ES-I3 (cell line): ENCODE data around the gene MYOCD.

Experiments used
- H3K36me3 ChIP-seq: 2 replicates; pipeline ENCODE4 v1.6.1; 2013; ENCODE audit warnings: mild to moderate bottlenecking, low read length, control low read depth, moderate library complexity; ENCODE audit not compliant: insufficient read depth
- H3K4me1 ChIP-seq: 2 replicates; pipeline ENCODE4 v1.6.1; 2013; ENCODE audit warnings: mild to moderate bottlenecking, control low read depth, low read length; ENCODE audit not compliant: insufficient read depth
- H3K9ac ChIP-seq: 2 replicates; pipeline ENCODE4 v1.6.1; 2013; ENCODE audit warnings: low read depth, mild to moderate bottlenecking, low read length, moderate library complexity
- H3K9me3 ChIP-seq: 2 replicates; pipeline ENCODE4 v1.6.1; 2013; ENCODE audit warnings: mild to moderate bottlenecking, low read length, moderate library complexity; ENCODE audit not compliant: control insufficient read depth, insufficient read depth

MYOCD gene

GRCh38 chr17:12789075-12789480 is 123.4 kb downstream of the MYOCD start:
- Histone ChIP-seq H3K9me3 (no peaks in the 10 kb centered on the region), H3K9ac (peak overlapping the region; percentile 87; the same call in 1 of the 2 replicates), H3K4me1 (peaks cover 11% of the 10 kb centered on the region), H3K36me3 (no peaks in the 10 kb centered on the region)

GRCh38 chr17:12789481-12790248 is 124.0 kb downstream of the MYOCD start, which contains the start of gene ARHGAP44:
Gene ARHGAP44, plus strand, starts transcription at chr17:12789498. Its CDS starts 341 bp downstream, at chr17:12789839.
- Histone ChIP-seq H3K36me3 (no peaks in the 10 kb centered on the region), H3K9me3 (no peaks in the 10 kb centered on the region), H3K9ac (peak within 1 kb of the TSS; percentile 87), H3K4me1 (peaks cover 11% of the 10 kb centered on the region)

- Histone ChIP-seq H3K36me3 (no peaks in the 10 kb centered on the region), H3K9me3 (no peaks in the 10 kb centered on the region), H3K4me1 (peaks cover 11% of the 10 kb centered on the region), H3K9ac (peak overlapping the region; percentile 87)
These were observed 124.8 kb downstream of the MYOCD start for GRCh38 chr17:12790249-12791106.

- Histone ChIP-seq H3K9me3 (no peaks in the 10 kb centered on the region), H3K9ac (no peak overlapping the region)
These were observed 129.3 kb downstream of the MYOCD start for GRCh38 chr17:12794919-12795532.

GRCh38 chr17:12800855-12801365 is 135.2 kb downstream of the MYOCD start:
- H3K36me3 ChIP-seq: no peaks in the 10 kb centered on the region; the same call in 1 of the 2 replicates
- H3K4me1 ChIP-seq: no peaks in the 10 kb centered on the region
- H3K9me3 ChIP-seq: no peaks in the 10 kb centered on the region; the same call in 1 of the 2 replicates
- H3K9ac ChIP-seq: no peak overlapping the region

More at GRCh38 chr17:12794919-12795532, 129.3 kb downstream of the MYOCD start:
- no peaks in the 10 kb centered on the region for H3K36me3 ChIP-seq
- peaks cover 11% of the 10 kb centered on the region for H3K4me1 ChIP-seq

GRCh38 chr17:12806630-12807029 is 140.9 kb downstream of the MYOCD start:
- Histone ChIP-seq H3K9me3 (no peaks in the 10 kb centered on the region; the same call in none of the 2 replicates), H3K4me1 (no peaks in the 10 kb centered on the region), H3K9ac (no peak overlapping the region), H3K36me3 (peaks cover 3% of the 10 kb centered on the region; the same call in 1 of the 2 replicates)

- Histone ChIP-seq H3K4me1 (no peaks in the 10 kb centered on the region), H3K36me3 (peaks cover 3% of the 10 kb centered on the region; the same call in 1 of the 2 replicates), H3K9ac (no peak overlapping the region), H3K9me3 (no peaks in the 10 kb centered on the region; the same call in none of the 2 replicates)
These were observed 143.0 kb downstream of the MYOCD start for GRCh38 chr17:12808723-12809122.

GRCh38 chr17:12812877-12813276 is 147.2 kb downstream of the MYOCD start:
- Histone ChIP-seq H3K9me3 (no peaks in the 10 kb centered on the region; the same call in 1 of the 2 replicates), H3K9ac (no peak overlapping the region), H3K4me1 (no peaks in the 10 kb centered on the region), H3K36me3 (peaks cover 3% of the 10 kb centered on the region; the same call in 1 of the 2 replicates)

GRCh38 chr17:12813664-12814063 is 148.0 kb downstream of the MYOCD start:
- Histone ChIP-seq H3K9ac (no peak overlapping the region), H3K9me3 (no peaks in the 10 kb centered on the region), H3K4me1 (no peaks in the 10 kb centered on the region), H3K36me3 (no peaks in the 10 kb centered on the region)

- no peak overlapping the region for H3K9ac ChIP-seq
- no peaks in the 10 kb centered on the region for H3K4me1 ChIP-seq
- H3K9me3 ChIP-seq: no peaks in the 10 kb centered on the region
- H3K36me3 ChIP-seq: no peaks in the 10 kb centered on the region
These were observed 149.0 kb downstream of the MYOCD start for GRCh38 chr17:12814718-12815117.

- H3K9ac ChIP-seq: no peak overlapping the region
- no peaks in the 10 kb centered on the region for H3K36me3 ChIP-seq
- H3K9me3 ChIP-seq: no peaks in the 10 kb centered on the region
- no peaks in the 10 kb centered on the region for H3K4me1 ChIP-seq
These were observed 150.0 kb downstream of the MYOCD start for GRCh38 chr17:12815642-12816141.
